ENCODE results near the gene TMEM30A. TPM values are rescaled to one million over a fixed set of nuclear protein-coding genes. Genes with fewer than 3 reads are reported as not detected.
A peak's percentile ranks its signal among the peaks of the same experiment; 100 is the strongest.

Gene TMEM30A
- total RNA-seq, 4 donors from 2014 or later, result 25.6 to 51.5 (median 37.9) TPM

DNA sequence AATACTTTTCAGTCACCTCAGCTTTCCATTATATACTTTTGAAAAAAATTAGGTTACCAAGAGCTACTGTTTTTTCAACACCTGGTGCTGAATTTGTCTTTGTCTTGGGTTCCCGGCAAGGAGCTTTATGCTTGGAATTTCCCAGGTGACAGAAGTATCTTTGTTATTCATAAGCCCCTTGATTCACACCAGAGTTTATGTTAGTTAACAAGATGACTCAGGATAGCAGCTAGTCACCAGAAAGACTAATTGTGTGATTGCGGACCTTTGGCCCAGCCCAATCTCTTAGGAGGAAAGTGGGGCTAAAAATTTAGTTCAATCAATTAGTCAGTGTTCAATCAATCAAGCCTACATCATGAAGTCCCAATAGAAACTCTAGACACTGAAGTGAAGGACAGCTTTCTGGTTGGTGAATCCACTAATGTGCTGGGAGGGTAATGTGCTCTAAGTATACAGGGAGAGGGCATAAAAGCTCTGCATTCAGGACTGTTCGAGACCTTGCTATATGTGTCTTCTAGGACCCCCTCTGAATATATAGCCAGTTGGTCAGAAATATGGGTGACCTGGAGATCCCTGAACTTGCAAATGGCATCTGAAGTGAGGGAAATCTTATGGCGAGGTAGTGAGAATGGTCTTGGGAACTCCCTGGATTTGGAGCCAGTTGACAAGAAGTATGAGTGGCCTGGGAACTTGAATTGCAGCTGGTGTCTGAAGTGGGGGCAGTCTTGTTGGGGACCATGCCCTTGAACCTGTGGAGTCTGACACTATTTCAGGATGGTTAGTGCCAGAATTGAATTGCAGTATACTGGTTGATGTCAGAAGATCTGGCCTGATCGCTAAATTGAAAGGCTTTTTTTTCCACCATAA lies 16.2 kb downstream of the TMEM30A start:
- Histone ChIP-seq H3K27me3 (no peaks in the 10 kb centered on the region), H3K27ac (peak overlapping the region in 1 of 4 donors; percentile 6), H3K4me3 (no peak overlapping the region), H3K36me3 (peaks cover 0 to 17% (median 0%) of the 10 kb centered on the region in 3 donors), H3K4me1 (peaks cover 0 to 16% (median 0%) of the 10 kb centered on the region in 4 donors), H3K9me3 (no peaks in the 10 kb centered on the region)
- TF ChIP-seq, protein P1, sequence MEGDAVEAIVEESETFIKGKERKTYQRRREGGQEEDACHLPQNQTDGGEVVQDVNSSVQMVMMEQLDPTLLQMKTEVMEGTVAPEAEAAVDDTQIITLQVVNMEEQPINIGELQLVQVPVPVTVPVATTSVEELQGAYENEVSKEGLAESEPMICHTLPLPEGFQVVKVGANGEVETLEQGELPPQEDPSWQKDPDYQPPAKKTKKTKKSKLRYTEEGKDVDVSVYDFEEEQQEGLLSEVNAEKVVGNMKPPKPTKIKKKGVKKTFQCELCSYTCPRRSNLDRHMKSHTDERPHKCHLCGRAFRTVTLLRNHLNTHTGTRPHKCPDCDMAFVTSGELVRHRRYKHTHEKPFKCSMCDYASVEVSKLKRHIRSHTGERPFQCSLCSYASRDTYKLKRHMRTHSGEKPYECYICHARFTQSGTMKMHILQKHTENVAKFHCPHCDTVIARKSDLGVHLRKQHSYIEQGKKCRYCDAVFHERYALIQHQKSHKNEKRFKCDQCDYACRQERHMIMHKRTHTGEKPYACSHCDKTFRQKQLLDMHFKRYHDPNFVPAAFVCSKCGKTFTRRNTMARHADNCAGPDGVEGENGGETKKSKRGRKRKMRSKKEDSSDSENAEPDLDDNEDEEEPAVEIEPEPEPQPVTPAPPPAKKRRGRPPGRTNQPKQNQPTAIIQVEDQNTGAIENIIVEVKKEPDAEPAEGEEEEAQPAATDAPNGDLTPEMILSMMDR (IDR thresholded peaks at IDR 0.05), result no peak
- no peak for TF ChIP-seq POLR2A (IDR thresholded peaks at IDR 0.05)
- peak in 1 of 3 donors; percentile 59 for DNase-seq

DNA sequence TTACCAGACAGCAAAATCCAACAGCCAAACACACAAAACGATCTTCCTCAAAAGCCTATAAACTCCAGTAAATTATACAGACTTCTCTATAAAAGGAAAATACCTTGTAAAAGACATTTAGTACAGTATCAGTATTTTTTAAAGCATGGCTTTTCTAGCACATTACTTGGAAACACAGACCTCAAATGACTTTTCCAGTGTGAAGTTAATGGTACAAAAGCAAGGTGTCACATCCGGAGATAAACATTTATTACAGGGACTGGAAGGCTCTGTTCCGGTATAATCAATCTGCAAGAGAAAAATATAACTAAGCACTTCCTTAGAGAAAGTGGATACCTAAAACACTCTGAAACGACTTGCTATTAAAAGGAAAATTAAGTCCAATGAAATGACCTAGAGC lies 17.1 kb downstream of the TMEM30A start:
- no peak for DNase-seq
- no peak overlapping the region for H3K27ac ChIP-seq
- H3K27me3 ChIP-seq, result no peaks in the 10 kb centered on the region
- H3K4me1 ChIP-seq, result peaks cover 0 to 16% (median 0%) of the 10 kb centered on the region in 4 donors
- H3K36me3 ChIP-seq, result peaks cover 0 to 21% (median 0%) of the 10 kb centered on the region in 3 donors
- TF ChIP-seq POLR2A (IDR thresholded peaks at IDR 0.05), result no peak
- TF ChIP-seq, protein P1 (IDR thresholded peaks at IDR 0.05), result no peak
- H3K4me3 ChIP-seq, result no peak overlapping the region
- no peaks in the 10 kb centered on the region for H3K9me3 ChIP-seq

DNA sequence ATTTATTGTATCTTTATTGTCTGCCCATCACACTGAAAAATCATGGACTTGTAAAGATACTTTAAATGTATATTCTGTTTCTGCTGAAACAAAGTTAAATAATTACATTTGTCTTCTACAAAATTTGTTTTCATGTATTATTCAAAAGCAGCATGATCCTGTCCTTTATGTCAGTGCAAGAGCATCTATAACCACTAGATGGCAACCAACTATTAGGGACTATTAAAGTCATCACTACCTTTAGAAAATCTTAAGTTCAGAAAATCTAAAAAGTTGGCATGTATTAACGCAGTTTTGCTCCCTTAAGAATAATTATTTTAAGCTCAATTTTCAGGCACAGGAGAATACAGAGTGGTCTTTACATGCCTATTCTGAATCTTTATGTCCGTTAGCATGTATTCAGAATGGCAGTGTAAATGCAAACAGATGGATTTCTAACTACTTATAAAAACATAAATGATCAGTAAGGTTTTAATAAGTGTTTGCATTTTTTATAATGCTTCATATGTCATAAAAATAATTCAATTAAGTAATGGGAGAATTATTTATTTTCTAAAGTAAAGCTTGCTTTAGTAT lies 17.8 kb downstream of the TMEM30A start:
- TF ChIP-seq, protein P1 (IDR thresholded peaks at IDR 0.05), result peak; percentile 37 to 86 (median 80)
- TF ChIP-seq POLR2A (IDR thresholded peaks at IDR 0.05), result no peak
- Histone ChIP-seq H3K4me1 (peaks cover 0 to 16% (median 0%) of the 10 kb centered on the region in 4 donors), H3K9me3 (no peaks in the 10 kb centered on the region), H3K27me3 (no peaks in the 10 kb centered on the region), H3K36me3 (peaks cover 0 to 27% (median 0%) of the 10 kb centered on the region in 3 donors), H3K4me3 (no peak overlapping the region), H3K27ac (no peak overlapping the region)
- no peak for DNase-seq

DNA sequence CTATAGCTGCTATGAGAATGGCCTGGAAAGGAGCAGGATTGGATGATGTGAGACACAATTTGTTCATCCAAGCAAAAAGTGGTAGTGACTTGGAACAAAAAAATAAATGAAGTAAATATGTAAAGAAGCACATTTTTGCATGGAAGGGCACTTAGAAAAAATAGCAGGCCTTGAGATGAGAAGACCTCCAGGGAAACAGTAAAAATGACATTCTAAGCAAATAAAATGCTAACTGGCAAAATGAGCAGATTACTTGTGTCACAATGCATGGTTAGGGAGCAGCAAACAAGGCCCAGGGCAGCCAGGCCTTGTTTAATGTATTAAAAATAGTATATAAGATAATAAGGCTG lies 21.2 kb downstream of the TMEM30A start:
- no peak for DNase-seq
- Histone ChIP-seq H3K27ac (no peak overlapping the region), H3K4me1 (peaks cover 0 to 12% (median 0%) of the 10 kb centered on the region in 4 donors), H3K4me3 (no peak overlapping the region), H3K9me3 (no peaks in the 10 kb centered on the region), H3K36me3 (peaks cover 0 to 56% (median 0%) of the 10 kb centered on the region in 3 donors), H3K27me3 (no peaks in the 10 kb centered on the region)
- TF ChIP-seq, protein P1 (IDR thresholded peaks at IDR 0.05), result no peak
- TF ChIP-seq POLR2A (IDR thresholded peaks at IDR 0.05), result no peak

DNA sequence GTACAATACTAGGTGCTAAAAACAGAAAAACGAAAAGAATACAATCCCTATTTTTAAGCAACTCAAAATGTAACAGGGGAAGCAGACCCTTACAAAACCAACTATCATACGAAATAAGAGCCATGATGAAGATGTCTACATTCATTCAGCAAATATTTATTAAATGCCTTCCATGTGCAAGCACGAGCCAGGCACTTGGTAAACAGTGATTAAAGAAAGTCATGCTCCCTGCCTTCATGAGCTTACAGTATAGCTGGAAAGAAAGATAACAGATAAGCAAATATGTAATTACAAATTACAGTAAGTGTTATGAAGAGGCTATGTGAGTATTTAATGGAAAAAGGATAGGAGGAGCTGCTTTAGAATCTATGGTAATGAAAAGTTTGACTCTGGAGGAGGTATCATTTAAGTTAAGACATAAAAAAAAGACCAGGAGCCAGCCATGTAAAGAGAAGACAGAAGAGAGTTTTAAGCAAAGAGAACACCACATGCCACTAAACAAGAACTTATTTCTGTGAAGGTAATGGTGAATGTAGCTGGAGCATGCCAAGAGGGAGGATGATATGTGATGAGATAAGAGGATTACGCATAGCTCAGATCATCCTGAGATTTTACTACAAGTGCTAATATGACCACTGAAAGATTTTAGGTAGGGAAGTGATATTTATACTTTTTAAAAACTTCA lies 21.7 kb downstream of the TMEM30A start:
- Histone ChIP-seq H3K27ac (no peak overlapping the region), H3K27me3 (no peaks in the 10 kb centered on the region), H3K36me3 (peaks cover 0 to 59% (median 0%) of the 10 kb centered on the region in 3 donors), H3K4me1 (peaks cover 0 to 7% (median 0%) of the 10 kb centered on the region in 4 donors), H3K9me3 (no peaks in the 10 kb centered on the region), H3K4me3 (no peak overlapping the region)
- no peak for TF ChIP-seq POLR2A (IDR thresholded peaks at IDR 0.05)
- TF ChIP-seq, protein P1 (IDR thresholded peaks at IDR 0.05), result no peak
- no peak for DNase-seq
